COR-L47 (cell line): ENCODE data around the gene MORN1.

Experiments
- DNase-seq: peaks from one replicate; lab custom pipeline; 2025; lab: John Stamatoyannopoulos, UW

The MORN1 gene

DNA sequence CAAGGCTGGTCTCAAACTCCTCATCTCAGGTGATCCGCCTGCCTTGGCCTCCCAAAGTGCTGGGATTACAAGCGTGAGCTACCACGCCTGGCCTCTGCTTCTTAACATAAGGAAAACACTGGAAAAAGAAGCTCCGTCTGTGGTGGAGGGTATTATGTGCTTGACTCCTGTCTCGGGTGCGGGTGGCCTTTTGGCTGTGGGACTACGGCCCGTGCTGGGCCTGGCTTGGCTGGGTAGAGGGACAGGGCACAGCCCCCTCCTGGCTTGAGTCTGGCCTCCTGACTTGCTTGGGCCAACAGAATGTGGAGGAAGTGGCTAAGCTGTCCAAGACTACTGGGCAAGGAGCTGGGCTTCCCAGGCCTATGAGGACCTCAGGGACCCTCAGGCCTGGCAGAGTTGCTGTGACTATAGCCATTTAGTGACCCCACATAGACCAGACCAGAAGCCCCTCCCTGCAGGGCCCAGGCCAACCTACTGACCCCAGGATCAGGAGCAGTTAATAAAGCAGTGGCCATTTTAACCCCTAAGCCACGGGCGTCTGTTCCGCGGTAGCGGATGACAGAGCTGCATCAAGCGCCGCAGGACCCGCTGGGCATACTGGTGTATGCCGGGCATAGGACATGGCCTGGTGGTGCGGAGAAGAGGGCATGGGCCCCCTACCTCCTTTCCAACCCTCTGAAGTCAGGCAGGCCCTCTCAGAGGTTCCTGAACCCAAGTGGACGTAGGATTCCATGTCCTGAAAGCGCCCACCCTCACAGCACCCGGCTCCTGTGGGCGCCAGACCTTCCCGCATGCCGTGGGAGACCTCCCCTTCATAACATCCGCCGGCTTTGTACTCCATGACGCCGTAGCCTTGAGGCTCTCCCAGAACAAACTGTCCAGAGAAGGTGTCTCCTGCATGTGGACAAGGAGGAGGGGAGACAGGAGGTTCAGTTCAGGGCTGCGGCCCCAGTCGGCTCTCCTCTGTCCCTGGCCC, 4.4 kb downstream of the MORN1 start:
- DNase-seq, result no peak

DNA sequence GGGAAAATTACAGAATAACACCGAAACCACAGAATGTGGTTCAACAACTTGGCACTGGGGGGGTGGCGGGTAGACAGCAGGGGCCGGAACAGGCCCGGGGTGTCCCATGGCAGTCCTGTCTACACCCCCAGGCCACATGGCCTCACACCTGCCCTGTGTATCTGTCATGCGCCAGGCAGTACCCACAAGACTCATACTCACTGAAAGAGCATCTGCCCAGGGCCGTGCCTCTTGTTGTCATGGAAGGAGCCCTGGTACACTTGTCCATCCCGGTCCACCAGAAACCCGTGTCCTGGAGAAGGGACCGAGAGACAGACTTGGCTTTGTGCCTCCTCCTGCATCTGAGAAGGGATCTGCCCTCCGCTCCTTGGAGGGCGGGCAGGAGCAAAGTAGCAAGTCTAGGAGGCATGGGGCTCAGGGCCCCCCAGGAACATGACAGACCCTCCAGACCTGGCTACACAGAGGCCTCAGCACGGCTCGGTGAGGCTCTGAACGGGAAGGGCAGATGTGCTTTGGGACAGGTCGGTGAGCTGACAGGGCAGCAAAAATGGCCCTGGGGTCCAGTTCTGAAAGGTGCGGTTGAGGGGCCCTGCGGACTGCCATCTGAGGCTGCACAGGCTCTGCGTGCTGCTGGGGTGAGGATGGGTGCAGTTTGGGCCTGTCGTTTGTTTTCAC, 5.6 kb downstream of the MORN1 start:
- DNase-seq, result no peak

DNA sequence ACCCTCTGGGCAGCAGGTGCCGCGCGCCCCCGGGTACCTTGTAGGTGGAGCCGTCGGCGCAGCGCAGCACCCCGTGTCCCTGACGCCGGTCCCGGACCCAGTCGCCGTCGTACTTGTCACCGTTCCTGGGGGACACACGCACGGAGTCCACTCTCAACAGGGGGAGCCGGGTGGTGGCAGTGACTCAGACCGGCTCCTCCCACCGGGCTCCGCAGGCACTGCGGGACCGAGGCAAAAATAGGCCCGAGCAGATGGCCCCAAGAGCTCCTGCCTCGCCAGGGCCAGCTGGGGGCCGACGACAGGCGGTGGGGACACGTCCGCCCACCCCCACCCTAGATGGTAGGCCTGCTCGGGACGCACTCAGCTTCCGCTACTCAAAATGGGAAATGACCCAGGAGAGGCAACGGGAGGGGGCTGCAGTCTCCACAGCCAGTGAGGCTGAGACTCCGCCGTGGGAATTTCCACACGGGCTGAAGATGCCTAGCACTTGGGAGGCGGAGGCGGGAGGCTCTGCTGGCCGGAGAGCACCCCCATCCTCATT, 6.3 kb downstream of the MORN1 start:
- DNase-seq, result no peak

DNA sequence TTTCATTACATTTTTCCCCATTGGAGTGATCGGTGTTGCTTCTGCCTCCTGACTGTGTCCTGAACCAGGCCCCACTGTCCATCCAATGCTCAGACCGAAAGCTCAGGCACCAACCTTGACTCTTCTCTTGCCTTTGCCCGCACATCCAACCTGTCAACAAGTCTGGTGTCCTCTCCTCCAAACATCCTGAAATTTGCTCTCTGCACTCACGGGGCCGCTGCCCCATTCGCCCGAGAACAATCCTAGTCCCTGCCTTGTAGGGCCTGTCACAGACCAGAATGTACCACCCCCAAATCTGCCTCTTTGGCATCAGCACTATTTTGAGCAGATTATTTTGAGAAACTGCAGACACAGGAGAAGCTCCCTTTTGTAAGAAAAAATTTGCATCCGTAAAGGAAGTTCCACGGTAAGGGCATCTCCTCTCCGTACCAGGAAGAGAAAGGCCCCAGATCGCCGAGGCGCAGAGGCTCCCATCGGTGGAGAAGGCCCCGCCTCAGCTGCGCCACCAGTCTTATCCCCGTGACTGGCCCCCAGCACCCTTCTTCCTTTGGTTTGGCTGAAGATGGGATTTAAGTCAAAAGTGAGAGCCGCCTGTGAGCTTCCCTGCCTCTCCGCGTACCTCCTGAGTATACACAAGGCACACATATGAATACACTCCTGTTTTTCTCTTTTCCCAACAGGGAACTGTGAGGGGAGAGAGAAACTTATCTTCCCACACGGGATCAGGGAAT, 7.1 kb downstream of the MORN1 start:
- DNase-seq, result no peak

DNA sequence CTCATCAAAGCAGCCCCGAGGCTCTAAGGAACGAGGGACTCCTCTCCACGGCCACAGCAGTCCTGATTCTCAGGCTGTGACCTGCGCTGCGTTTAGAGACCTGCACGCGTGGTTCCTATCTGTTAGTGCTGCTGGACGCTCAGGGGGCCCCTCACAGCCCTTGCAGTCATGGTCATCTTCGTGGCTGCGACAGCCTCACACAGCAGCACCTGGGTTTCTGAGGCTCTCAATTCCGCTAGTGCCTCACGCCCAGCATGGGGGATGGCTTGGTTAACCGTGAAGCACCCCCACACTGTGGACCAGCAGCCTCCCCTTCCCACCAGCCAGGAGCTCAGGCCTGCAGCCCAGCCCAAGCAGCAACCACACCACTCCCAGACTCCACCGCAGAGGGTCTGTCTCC, 7.8 kb downstream of the MORN1 start:
- no peak for DNase-seq

DNA sequence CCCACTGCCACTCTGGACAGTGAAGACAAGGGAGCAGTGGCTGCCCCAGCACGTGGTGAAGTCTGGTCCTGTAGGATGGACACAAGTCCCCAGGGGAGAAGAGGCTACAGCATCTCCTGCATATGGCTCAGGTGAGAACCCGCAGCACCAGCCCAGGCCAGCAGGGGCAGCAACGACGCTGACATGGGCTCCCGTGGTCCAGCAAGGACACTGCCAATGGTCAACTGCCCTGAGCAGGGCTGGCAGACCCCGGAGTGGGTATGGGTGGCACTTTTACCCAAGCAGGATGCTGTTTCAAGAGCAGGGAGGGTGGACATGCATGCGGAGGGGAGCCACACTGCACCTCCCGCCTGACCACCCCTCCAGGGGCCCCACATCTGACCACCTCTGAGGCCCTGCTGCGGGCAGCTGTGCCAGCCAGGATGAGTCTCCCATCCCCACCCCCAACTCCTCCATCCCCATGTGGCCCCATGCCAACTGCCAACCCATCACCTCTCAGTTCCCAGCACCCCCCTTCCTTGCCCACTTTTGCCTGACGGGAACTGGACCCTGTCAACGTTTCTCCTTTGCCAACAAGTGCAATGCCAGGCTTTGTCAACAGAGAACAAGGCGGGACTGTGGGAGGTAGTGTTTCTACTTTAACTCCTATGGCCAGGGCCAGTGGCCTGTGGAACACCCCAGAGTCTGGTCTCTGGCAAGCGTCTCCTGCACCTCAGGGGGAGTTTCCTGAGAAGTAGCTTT, 8.6 kb downstream of the MORN1 start:
- peak; percentile 32 for DNase-seq

DNA sequence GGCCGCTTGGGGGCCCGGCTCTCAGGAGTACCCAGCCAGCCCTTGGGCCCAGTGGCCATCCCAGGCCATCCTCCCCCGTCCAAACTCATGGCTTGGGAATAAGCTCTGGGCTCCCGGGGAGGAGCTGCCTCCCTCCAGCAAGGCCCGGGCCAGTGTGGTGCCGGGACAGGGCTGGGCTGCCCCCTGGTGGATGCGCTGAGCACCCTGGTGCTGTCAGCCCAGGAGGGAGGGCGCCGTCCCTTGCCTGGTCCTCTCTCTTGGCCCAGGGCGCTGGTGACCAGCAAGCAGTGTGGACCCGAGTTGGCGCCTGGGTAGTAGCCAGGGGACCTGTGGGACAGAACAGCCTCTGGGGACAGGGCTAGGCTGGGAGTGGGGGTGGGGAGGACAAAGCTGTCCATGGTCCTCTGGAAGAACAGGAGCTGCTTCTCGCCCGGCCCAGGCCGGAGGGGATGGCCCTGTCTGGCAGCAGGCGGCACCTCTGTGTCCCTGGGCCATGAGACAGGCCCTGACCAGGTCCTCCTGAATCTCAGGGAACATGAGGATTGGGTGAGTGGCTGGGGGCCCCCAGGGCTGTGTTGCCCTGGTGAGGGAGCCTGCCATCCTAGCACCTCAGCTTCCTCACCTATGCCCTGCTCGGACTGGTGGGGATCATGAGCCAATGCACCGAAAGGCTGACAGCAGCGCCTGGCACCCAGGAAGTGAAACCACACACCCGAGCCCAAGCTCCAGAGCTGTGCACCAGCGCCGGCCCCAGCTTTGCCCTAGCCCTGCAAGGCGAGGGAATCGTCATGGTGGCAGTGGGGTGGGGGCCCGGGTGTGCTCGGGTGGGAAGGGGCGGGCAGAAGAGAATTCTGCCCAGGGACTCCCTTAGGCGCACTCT, 9.4 kb downstream of the MORN1 start:
- no peak for DNase-seq

DNA sequence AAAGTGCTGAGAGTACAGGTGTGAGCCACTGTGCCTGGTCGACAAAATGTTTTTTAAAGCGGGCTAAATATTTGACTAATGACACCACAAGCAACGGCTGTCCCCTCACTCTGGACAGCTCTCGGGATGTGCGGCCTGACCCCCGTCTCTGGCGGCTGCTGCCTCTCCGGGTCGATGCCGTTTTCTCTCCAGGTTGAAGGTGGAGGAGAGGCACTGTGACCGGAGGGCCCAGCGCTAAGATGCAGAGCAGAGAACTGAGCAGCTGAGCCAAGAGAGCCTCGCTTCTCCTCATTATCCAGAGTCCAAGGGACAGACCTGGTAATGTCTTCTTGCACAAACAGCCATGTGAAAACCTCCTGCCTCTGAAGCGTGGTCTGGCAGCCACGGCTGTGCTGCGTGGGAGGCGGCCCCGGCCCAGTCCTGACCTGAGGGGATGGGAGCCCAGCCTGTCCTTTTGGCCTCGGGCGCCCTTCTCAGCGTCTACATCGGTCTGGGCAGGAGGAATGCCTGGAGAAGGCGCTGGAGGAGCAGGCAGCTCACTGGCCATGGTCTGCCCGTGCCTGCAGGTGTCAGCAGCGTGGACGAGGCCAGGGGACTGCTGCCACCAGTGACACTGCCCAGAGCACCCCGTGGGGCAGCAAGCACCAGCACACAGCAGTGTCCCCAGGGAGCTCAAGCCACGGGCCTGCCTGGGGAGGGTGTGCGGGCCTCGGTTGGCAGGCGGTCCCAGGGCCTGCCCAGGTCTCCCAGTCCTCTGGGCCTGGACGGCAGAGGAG, 10.3 kb downstream of the MORN1 start:
- no peak for DNase-seq

DNA sequence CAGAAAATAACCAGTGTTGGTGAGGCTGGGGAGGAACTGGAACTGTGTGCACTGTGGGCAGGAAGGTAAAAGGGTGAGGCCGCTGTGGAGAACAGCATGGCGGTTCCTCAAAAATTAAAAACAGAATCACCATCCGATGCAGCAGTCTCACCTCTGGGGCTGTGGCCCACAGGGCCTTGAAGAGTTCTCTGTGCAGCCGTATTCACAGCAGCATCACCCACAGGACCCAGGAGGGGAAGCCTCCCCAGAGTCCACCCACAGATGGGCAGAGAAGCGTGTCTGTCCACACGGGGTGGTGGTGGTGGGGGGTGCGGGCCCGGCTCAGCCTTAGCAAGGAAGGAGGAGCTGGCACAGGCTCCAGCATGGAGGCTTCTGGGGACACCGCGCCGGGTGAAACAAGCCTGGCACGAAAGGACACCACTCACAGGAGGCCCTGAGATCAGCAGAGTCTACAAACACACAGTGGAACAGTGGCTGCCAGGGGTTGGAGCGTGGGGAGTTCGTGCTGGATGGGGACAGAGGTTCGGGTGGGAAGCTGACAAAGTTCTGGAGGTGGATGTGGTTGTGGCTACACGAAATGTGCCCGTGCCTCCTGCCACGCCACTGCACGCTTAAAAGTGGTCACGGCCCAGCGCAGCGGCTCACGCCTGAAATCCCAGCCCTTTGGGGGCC, 11.5 kb downstream of the MORN1 start:
- DNase-seq, result no peak

DNA sequence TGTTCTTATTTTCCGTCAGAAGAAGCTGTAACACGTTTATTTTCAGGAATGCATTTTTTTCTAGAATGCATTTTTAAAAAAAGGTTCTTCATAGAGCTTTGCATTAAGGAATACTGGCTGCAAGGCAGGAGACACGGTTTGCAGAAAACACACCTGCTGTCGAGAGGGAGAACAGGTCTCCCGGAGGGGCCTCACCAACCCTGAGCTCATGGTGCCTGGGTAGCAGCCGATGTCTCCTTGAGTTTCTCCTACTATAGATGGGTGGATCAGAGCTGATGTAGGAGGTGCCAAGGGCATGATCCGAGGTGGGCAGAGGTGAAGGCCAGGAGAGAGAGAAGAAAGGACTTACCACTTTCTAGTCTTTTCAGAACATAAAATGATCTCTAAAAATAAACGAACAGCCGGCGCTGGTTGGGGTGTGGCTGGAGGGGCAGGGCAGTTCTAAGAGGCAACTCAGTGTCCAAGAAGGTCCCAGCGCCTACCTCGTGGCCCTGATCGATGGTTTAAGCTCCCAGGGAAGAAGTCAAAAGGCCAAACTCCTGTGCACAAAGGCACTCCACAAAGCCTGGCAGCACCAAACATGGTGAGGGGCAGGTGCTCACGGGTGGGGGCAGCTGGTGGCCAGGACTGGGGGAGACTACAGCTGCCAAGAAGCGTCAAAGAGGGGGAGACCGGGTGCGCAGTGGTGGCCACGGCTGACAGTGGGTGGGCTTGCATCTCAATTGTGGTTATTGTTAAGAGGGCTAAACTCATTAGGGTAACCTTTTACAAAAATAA, 12.2 kb downstream of the MORN1 start:
- DNase-seq, result no peak

DNA sequence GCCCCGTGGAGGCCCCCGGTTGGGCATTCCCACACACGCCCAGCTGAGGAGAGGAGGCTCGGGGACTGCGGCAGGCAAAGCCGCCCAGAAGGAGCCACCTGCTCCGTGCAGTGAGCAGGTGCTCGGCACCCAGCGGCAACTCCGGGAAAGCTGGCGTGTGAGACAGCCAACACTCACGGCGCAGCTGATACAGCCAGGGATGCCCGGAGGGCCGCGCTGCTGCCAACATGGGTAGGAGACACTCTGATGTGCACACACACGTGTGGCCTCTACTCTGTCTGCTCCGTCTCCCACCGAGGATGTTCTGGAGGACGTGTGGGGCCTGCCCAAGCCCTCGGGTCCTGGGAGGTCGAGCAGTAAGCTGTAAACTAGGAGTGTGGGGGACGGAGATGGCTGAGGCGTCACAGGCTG, 12.9 kb downstream of the MORN1 start:
- DNase-seq, result peak; percentile 28

DNA sequence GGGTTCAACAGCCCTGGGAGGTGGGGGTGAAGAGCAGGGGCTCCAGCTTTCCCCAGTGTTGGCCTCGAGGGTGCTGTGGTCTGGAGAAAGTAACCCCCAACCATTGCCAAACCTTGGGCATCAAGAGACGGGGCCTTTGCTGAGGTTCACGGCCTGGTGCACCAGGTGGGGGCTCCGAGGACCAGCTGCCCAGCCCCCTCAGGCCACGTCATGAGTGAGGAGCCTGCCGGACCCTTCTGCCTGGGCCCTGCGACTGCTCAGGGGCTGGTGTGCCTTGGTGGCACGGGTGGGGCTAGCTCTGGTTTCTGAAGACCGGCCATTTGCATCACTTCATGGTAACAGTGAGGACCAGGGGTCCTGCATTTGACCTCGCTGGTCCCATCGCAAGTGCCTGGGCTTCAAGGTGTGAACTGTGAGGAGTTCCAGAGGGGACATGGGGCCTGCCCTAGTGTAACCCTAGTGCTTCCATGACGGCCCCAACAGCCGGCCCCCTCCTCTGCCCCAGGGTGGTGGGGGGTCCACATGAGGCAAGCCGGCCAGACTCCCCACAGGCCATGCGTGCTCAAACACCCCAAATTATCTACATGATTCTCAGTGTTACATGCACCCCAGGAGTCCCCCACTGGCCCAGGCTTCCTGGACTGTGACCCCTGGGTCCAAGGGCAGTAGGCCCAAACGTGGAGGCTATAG, 13.5 kb downstream of the MORN1 start:
- no peak for DNase-seq

DNA sequence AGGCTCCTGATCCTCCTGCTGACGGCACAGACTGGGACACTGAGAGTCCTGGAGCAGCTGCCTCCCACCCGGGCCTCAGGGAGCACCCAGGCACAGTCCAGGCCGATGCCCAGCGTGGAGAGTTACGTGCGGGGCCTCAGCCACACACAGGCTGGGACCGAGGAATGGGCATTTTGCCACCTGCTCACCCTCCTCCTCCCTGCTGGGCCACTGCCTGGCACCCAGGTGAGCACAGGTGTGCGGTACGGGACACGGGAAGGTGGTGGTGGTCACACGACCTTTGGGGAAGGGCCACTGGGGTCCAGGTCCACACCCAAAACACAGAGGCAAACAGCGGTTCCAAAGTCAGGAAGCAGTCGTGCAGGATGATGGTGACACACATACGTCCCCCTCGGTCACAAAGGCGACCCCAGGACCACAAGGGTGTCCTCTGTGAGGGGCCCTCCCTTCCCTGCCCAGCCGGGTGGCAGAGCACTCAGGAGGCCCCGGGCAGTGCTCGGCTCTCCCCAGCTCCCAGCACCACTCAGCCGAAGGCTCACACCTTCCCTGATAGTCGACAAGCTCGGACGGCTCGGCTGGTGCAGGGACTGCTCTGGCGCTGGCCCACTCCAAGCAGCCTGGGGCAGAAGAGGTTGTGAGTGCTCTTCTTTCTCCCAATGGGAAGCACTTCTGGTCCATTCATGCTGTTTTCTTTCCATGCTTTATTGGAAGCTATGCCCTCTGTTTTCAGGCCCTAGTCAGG, 14.3 kb downstream of the MORN1 start:
- no peak for DNase-seq

DNA sequence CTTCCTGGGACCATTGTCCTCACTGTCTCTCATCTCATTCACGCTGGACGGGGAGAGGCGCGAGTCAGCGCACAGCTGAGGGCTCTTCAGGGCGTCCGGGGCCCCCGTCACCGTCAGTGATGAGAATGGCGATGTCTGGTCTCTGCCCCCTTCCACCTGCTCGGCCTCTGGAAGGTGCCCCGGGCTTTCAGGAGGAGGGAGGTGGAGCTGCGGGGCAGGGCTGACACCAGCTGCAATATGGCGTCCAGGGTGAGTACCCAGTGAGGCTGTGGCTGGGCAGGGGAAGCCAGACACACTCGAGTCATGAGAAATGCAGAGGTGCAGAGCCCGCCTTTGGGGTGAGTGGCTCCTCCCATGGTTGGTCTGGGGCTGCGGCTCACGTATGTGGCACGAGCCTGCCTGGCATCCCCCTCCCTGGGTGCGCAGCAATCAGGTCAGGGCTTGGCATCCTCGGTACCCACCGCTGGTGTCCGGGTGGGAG, 15.1 kb downstream of the MORN1 start:
- no peak for DNase-seq

DNA sequence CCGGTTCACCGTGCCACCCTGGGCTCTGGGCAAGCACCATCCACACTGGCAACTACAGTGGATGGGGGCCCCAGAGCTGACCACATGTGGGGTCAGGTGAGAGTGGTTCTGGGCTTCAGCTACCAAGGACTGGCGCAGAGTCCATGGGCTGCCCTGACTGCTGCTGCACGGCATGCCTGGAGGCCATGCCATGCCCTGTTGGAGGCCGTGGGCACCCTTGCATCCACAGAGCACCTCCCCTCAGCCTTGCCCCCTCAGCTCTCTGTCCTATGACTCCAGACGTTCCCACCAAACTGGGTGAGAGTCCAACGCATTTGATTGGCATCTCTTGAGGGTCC, 15.5 kb downstream of the MORN1 start:
- no peak for DNase-seq

DNA sequence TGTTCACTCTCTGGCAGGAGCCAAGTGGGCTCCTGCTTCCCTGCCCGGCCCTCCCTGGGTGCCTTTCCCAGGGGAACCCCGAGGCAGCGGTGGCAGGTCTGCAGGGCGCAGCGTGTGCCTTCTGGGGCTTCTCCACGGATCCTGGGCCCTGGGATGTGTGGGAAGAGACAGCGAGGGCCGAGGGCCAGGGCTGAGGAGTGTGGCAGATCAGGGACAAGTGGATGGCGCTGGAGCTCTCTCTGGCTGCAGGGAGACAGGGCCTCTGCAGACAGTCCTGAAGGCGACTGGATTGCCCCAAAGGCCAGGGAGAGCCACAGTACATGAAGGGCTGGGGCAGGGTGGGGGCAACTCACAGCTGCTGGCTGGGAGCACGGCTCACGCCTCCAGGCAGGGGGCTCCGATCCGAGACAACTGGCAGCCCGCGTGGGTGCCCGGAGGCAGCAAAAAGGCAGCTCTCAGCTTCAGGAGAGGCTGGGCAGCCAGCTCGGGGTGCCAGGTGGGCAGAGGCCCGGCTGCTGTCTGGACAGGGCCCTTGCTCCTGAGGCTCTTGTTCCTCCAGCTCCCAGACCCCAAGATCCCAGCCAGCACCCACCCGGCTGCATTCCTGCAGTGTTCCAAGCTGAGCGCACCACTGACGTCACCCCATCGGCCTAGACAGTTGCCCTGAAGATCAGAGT, 16.0 kb downstream of the MORN1 start:
- DNase-seq, result no peak
